Osteoblast (primary cell): ENCODE results near the gene METTL1. TPM values are rescaled to one million over a fixed set of nuclear protein-coding genes. Genes with fewer than 3 reads are reported as not detected.
A peak's percentile ranks its signal among the peaks of the same experiment; 100 is the strongest.

ENCODE experiments used
- DNase-seq: peaks from one replicate; pipeline ENCODE4 v3.0.0; 2011; ENCODE audit warnings: low spot score, mixed read lengths; ENCODE audit not compliant: insufficient read length; ENCODE audit errors: missing footprints
- H2AFZ ChIP-seq: 2 replicates; pipeline ENCODE4 v1.6.0; 2011; ENCODE audit warnings: mild to moderate bottlenecking, low read length
- H3K27ac ChIP-seq: 2 replicates; pipeline ENCODE4 v1.5.1; 2011; ENCODE audit warnings: mild to moderate bottlenecking, low read depth, low read length, moderate library complexity
- H3K27me3 ChIP-seq: 2 replicates; pipeline ENCODE4 v1.6.0; 2012; ENCODE audit warnings: mild to moderate bottlenecking, control low read depth, inconsistent platforms, low read length, moderate library complexity; ENCODE audit not compliant: insufficient read depth
- H3K36me3 ChIP-seq: 2 replicates; pipeline ENCODE4 v1.5.1; 2011; ENCODE audit warnings: mild to moderate bottlenecking, low read length, control low read depth, moderate library complexity; ENCODE audit not compliant: insufficient read depth
- H3K4me1 ChIP-seq: 2 replicates; pipeline ENCODE4 v1.5.1; 2011; ENCODE audit warnings: mild to moderate bottlenecking, low read length, control low read depth, moderate library complexity; ENCODE audit not compliant: insufficient read depth
- H3K4me2 ChIP-seq: 2 replicates; pipeline ENCODE4 v1.6.0; 2011; ENCODE audit warnings: mild to moderate bottlenecking, low read length; ENCODE audit not compliant: insufficient read depth
- H3K4me3 ChIP-seq: fragments of 200-600 bp; sonication (generic); 3 replicates; pipeline ENCODE4 v1.5.1; 2012; ENCODE audit warnings: mild to moderate bottlenecking, low read length, inconsistent platforms; ENCODE audit not compliant: insufficient read depth
- H3K79me2 ChIP-seq: 2 replicates; pipeline ENCODE4 v1.6.0; 2012; ENCODE audit warnings: mild to moderate bottlenecking, low read length, control low read depth, inconsistent platforms; ENCODE audit not compliant: insufficient read depth
- H3K9me3 ChIP-seq: 2 replicates; pipeline ENCODE4 v1.5.1; 2011; ENCODE audit warnings: low read depth, low read length, control low read depth
- H4K20me1 ChIP-seq: 2 replicates; pipeline ENCODE4 v1.6.0; 2012; ENCODE audit warnings: mild to moderate bottlenecking, low read length, control low read depth; ENCODE audit not compliant: insufficient read depth
- CTCF ChIP-seq: IDR thresholded peaks from 2 replicates; pipeline ENCODE4 v1.5.1; 2011; ENCODE audit warnings: mild to moderate bottlenecking, low read depth, low read length, moderate library complexity; ENCODE audit errors: extremely low read depth
- total RNA-seq: library from RNA; depleted of rRNA; stranded (reverse); fragments of >200 nt; gene quantifications from 2 replicates; pipeline ENCODE4 v1.2.3, GENCODE V29; 2012

Gene METTL1
- total RNA-seq, 1 donor = 2.9 TPM

GRCh38 chr12:57729321-57729844 lies 42.5 kb downstream of the METTL1 start:
- Histone ChIP-seq H3K36me3 (no peaks in the 10 kb centered on the region), H3K4me2 (no peak overlapping the region), H3K27me3 (peaks cover 27% of the 10 kb centered on the region), H3K27ac (no peak overlapping the region), H3K4me1 (peaks cover 4% of the 10 kb centered on the region), H3K9me3 (no peaks in the 10 kb centered on the region), H2AFZ (no peak overlapping the region), H3K79me2 (no peaks in the 10 kb centered on the region), H3K4me3 (no peak overlapping the region), H4K20me1 (peaks cover 4% of the 10 kb centered on the region)
- no peak for TF ChIP-seq CTCF
- peak; percentile 76 for DNase-seq

- DNase-seq = peak; percentile 19
- H3K4me1 ChIP-seq = peaks cover 4% of the 10 kb centered on the region
- H3K4me2 ChIP-seq = no peak overlapping the region
- peaks cover 2% of the 10 kb centered on the region for H4K20me1 ChIP-seq
- H3K27me3 ChIP-seq = peaks cover 17% of the 10 kb centered on the region
- H3K27ac ChIP-seq = no peak overlapping the region
- H2AFZ ChIP-seq = no peak overlapping the region
- no peak for TF ChIP-seq CTCF
- H3K9me3 ChIP-seq = no peaks in the 10 kb centered on the region
- no peaks in the 10 kb centered on the region for H3K36me3 ChIP-seq
- no peak overlapping the region for H3K4me3 ChIP-seq
- no peaks in the 10 kb centered on the region for H3K79me2 ChIP-seq
Measured at GRCh38 chr12:57727758-57728395, 44.0 kb downstream of the METTL1 start.

- DNase-seq = peak; percentile 86
- Histone ChIP-seq H3K4me1 (peaks cover 4% of the 10 kb centered on the region), H3K36me3 (no peaks in the 10 kb centered on the region), H2AFZ (peak overlapping the region; percentile 72), H3K27ac (no peak overlapping the region), H3K4me2 (peak overlapping the region; percentile 88), H4K20me1 (peaks cover 2% of the 10 kb centered on the region), H3K27me3 (peaks cover 17% of the 10 kb centered on the region), H3K4me3 (peak overlapping the region; percentile 83), H3K79me2 (no peaks in the 10 kb centered on the region), H3K9me3 (no peaks in the 10 kb centered on the region)
- TF ChIP-seq CTCF = no peak
Measured at GRCh38 chr12:57726884-57727757, 44.8 kb downstream of the METTL1 start.
